Retinal pigment epithelial cell (primary cell): Measurements from ENCODE around the gene TLCD3B.

ENCODE experiments used
- DNase-seq: peaks from one replicate; pipeline ENCODE4 v3.0.0-alpha.2; 2010; ENCODE audit warnings: low read depth
- H3K4me3 ChIP-seq: 2 replicates; pipeline ENCODE4 v1.5.1; 2011; ENCODE audit warnings: mild to moderate bottlenecking, low read length, control low read depth, moderate library complexity
- CTCF ChIP-seq: conservative IDR thresholded peaks from 2 replicates; pipeline ENCODE4 v1.5.1; 2011; ENCODE audit warnings: low read depth, low read length, control low read depth, inconsistent platforms

The TLCD3B gene

GRCh38 chr16:30032083-30032819, 1.2 kb upstream of the TLCD3B start:
- TF ChIP-seq CTCF: peak; percentile 86
- DNase-seq: no peak
- H3K4me3 ChIP-seq: no peak overlapping the region

DNA sequence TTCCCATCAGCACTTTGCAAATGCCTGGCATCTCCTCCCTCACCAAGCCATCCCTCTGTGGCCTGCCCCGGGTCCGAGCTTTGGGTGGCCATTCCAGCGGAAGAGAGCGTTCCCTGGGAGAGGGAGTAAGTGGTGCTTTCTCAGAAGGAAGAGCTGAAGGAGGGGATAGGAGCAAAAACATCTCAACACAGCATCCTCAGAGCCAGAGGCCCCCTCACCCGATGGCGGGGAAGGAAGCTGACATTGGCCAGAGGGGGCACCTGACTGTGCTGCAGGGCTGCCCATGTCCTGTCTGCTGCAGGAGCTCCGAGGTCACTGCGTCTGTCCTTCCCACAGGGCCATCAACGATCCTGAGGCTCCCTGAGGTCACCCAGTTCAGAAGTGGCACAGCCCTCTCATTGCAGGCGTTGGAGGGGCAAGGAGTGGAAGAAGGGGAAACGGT, 427 bp upstream of the TLCD3B start:
- TF ChIP-seq CTCF: no peak
- H3K4me3 ChIP-seq: no peak overlapping the region

GRCh38 chr16:30030011-30030685, 923 bp downstream of the TLCD3B start:
- TF ChIP-seq CTCF: no peak
- DNase-seq: no peak

More for the DNA sequence above, 427 bp upstream of the TLCD3B start:
- DNase-seq: no peak

GRCh38 chr16:30028438-30029076, 2.5 kb downstream of the TLCD3B start:
- no peak overlapping the region for H3K4me3 ChIP-seq
- no peak for DNase-seq
- no peak for TF ChIP-seq CTCF

More at GRCh38 chr16:30030011-30030685, 923 bp downstream of the TLCD3B start:
- H3K4me3 ChIP-seq: no peak overlapping the region

DNA sequence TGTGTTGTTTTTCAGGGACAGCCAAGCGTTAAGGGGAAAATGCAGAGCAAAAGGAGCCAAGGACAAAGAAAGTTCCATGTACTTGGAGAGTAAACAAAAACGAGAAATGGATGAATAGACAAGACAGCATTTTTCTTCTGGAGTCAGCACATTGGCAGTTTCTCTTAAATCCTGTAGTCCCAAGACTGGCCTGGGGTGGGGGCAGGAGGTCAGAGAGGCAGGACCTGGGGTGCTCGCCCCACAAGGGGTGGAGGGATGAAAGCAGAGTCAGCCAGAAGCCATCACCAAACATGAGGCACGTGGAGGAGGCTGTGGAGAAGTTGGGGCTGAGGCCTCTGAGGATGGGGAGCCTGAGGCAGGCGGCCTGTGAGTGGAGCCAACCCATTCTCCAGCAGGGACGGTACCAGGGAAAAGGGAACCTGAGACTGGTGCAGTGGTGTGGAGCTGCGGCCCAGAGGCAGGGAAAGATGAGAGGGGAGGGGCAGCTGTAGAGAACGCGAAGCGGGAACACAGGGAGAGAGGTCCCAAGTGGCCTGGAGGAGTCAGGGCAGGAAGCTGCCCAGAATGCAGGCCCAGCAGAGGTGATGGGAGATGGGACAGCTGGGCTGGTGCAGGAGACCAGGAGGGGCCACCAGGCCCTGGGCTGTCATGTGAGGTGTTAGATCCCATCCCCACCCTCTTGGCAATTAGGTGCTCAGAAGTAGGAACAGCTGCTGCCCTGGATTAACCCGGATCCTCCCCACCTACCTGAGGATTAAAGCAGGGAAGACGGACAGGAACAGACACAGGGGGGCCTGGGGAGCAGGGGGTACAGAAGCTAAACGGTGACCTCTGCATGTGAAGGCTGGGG, 3.3 kb downstream of the TLCD3B start:
- H3K4me3 ChIP-seq: no peak overlapping the region
- no peak for TF ChIP-seq CTCF
- no peak for DNase-seq

DNA sequence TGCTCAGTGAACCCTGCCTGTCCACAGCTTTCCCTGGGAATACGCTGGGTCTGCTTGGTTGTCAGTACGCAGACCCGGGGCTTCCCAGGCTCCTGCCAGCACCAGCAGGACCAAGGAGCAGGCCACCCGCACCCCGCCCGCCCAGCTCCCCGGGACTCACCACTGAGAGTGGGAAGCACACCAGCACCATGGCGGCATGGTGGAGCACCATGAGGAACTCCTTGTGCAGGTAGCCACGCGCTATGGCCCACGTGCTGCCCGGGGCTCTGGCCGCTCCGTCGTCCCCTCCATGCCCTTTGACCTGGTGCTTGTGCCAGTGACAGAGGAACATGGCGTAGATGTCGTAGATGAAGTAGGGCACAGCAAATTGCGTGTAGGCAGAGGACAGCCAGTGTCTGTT, 4.6 kb downstream of the TLCD3B start:
- TF ChIP-seq CTCF: no peak

More for the DNA sequence above, 4.6 kb downstream of the TLCD3B start:
- DNase-seq: no peak
- H3K4me3 ChIP-seq: no peak overlapping the region
